Kidney epithelial cell (primary cell): ENCODE measurements around the gene DDAH1. TPM values are rescaled to one million over a fixed set of nuclear protein-coding genes. Genes with fewer than 3 reads are reported as not detected.

Experiments
- DNase-seq: peaks from one replicate; pipeline ENCODE4 v3.0.0-alpha.2; 2010; ENCODE audit warnings: low read depth
- H3K27me3 ChIP-seq: 2 replicates; pipeline ENCODE4 v1.6.0; 2011; ENCODE audit warnings: low read length; ENCODE audit not compliant: control insufficient read depth, insufficient read depth
- H3K36me3 ChIP-seq: 2 replicates; pipeline ENCODE4 v1.5.1; 2011; ENCODE audit warnings: low read length; ENCODE audit not compliant: control insufficient read depth, insufficient read depth
- H3K4me3 ChIP-seq: 2 replicates; pipeline ENCODE4 v1.5.1; 2011; ENCODE audit warnings: low read depth, mild to moderate bottlenecking, control low read depth, low read length
- total RNA-seq: library from RNA; depleted of rRNA; stranded (reverse); fragments of >200 nt; gene quantifications from 2 replicates; pipeline ENCODE4 v1.2.3, GENCODE V29; 2015
- TF ChIP-seq, protein P1 (sequence below): IDR thresholded peaks from 2 replicates; pipeline ENCODE4 v1.5.1; 2011; ENCODE audit warnings: mild to moderate bottlenecking, moderate library complexity, low read length, control low read depth, inconsistent platforms; ENCODE audit not compliant: insufficient read depth, poor library complexity, severe bottlenecking

Gene DDAH1
- total RNA-seq, 1 donor from 2014 or later = 33.4 TPM

DNA sequence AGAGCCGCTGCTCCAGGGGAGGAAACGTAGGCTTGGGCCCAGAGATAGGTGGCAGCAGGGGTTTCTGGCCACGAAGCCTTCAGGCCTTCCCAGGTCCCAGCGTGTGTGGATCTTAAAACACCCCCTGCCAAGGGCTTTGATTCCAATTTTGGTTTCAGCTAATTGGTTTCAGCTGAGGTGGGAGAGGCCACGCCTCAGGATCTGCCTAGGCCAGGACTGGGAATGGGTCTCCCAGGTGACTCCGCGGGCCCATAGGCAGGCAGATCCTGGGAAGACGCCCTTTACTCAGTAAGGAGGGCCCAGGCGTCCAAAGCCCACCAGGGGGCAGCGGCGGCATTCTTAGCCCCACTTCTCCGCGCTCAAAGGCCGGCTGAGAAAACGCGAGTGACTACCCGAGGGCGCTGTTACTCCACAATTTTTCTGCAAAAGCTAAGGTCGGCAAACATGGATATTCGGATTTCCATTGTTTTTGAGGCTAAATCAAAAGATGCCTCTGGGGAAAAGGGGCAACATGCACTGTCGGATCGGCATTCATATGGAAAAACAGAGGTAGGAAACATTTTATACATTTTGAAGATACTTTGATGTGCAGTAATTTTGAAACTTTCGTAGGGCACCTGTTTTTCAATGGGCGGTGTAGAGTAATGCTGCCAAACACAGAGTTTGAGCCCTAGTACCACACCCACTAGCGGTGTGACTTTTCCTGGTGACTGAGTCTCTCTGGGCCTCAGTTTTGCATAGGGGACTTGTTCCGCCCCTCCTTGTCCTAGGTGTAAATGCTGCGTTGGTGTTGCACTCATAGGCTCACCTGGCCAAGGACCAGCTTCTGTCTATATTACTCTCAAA, 156.7 kb downstream of the DDAH1 start:
- TF ChIP-seq, protein P1, sequence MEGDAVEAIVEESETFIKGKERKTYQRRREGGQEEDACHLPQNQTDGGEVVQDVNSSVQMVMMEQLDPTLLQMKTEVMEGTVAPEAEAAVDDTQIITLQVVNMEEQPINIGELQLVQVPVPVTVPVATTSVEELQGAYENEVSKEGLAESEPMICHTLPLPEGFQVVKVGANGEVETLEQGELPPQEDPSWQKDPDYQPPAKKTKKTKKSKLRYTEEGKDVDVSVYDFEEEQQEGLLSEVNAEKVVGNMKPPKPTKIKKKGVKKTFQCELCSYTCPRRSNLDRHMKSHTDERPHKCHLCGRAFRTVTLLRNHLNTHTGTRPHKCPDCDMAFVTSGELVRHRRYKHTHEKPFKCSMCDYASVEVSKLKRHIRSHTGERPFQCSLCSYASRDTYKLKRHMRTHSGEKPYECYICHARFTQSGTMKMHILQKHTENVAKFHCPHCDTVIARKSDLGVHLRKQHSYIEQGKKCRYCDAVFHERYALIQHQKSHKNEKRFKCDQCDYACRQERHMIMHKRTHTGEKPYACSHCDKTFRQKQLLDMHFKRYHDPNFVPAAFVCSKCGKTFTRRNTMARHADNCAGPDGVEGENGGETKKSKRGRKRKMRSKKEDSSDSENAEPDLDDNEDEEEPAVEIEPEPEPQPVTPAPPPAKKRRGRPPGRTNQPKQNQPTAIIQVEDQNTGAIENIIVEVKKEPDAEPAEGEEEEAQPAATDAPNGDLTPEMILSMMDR = peak; percentile 100
- no peaks in the 10 kb centered on the region for H3K36me3 ChIP-seq
- H3K27me3 ChIP-seq = no peaks in the 10 kb centered on the region
- DNase-seq = no peak
- no peak overlapping the region for H3K4me3 ChIP-seq

- no peak overlapping the region for H3K4me3 ChIP-seq
- no peak for DNase-seq
- TF ChIP-seq, protein P1 = no peak
- no peaks in the 10 kb centered on the region for H3K27me3 ChIP-seq
- H3K36me3 ChIP-seq = no peaks in the 10 kb centered on the region
Observed at GRCh38 chr1:85306236-85306635, 158.7 kb downstream of the DDAH1 start.

DNA sequence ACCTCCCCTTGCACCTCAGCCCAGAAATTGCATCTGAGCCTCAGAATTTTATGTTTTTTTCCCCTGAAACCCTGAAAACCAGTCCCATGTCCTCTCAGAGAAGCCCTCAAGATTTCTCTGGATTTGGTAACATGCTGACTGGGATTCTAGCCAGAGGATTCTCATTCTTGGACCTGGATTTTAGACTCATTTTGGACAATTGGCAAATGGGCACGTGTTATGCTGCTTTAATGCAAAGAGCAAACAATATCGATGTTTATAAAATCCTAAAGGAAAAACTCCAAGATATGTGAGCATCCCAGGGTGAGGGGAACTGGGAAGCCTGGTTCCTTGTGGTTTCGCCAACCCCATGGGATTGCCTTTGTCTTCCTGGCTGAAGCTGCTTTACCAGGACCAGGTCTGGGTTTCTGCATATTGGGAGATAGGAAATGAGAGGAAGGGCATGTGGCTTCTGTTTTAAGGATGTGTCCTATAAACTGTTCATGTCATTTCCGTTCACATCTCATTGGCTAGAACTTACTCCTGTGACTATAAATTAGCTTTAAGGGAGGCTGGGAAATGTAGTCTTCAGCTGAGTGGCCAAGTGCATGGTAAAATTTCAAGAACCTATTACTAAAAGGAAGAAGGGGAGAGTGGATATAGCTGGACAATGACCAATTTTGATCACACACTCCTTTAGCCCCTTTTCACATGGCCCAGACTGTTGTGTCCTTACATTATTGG, 161.4 kb downstream of the DDAH1 start:
- Histone ChIP-seq H3K27me3 (no peaks in the 10 kb centered on the region), H3K36me3 (no peaks in the 10 kb centered on the region), H3K4me3 (no peak overlapping the region)
- no peak for DNase-seq
- TF ChIP-seq, protein P1 = no peak

- Histone ChIP-seq H3K4me3 (no peak overlapping the region), H3K27me3 (no peaks in the 10 kb centered on the region), H3K36me3 (no peaks in the 10 kb centered on the region)
- TF ChIP-seq, protein P1 = no peak
- no peak for DNase-seq
Observed at GRCh38 chr1:85300140-85300539, 164.8 kb downstream of the DDAH1 start.

DNA sequence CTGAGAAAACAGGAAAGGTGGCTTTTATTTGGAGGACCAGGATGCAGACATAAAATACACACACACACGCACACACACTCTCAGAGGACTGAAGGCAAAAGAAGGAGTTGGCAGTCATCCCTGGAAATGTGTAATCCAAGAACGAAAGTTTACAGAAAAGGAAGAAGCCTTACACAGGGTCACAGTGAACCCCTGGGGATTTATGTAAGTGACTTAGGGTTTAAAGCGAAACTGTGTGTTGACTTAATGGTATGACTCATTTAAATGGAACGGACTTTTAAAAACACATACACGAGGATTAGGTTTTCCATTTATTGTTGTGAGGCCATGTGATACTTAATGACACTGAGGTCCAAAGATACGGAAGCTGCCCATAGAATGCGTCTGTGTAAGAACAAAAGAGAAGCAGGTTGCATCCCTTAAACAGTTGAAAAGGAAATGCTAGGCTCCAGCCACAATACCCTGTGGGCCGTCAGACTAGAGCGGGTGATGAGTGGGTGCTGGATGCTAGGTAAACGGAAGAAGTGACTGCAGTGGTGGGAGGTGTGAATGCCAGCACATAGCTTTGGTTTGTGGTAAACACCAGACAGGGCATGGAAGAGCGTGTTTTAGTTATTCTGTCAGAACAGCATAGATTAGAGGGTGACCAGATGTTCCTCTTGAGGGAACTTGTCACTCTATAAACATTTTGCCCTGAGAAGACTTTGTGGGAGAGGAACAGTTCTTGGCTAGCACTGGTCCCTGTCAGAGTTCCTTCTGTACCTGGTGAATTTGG, 166.9 kb downstream of the DDAH1 start:
- Histone ChIP-seq H3K4me3 (no peak overlapping the region), H3K36me3 (no peaks in the 10 kb centered on the region), H3K27me3 (no peaks in the 10 kb centered on the region)
- DNase-seq = peak; percentile 97
- TF ChIP-seq, protein P1 = no peak
